HG03139 (cell line): ENCODE measurements around the gene NANOS1.

Experiments used
- ATAC-seq: cut with Tn5 transposase; IDR thresholded peaks from one replicate; pipeline ENCODE4 v1.9.1; 2021; ENCODE audit not compliant: unreplicated experiment

The NANOS1 gene

GRCh38 chr10:119055472-119055871 is 26.0 kb downstream of the NANOS1 start:
- ATAC-seq: no peak

GRCh38 chr10:119058010-119058409 is 28.5 kb downstream of the NANOS1 start:
- no peak for ATAC-seq

DNA sequence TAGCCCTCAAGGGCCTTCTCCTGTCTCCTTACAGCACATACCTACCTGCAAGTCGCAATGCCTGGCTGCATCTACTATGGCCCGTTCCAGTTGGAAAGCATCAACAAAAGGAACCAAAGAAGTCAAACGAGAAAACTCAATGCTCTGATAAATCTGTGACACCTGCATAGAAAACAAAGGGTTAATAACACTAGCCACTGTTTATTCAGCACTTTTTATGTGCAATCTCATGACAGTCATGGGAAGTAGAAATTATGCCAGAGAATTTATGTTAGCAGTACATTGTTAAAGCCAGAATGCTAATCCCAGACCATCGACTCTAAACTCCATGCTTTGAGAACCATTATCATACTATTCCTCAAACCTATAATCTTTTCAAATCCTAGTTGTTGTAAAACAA is 30.0 kb downstream of the NANOS1 start:
- ATAC-seq: no peak

GRCh38 chr10:119060107-119060506 is 30.6 kb downstream of the NANOS1 start:
- ATAC-seq: no peak

DNA sequence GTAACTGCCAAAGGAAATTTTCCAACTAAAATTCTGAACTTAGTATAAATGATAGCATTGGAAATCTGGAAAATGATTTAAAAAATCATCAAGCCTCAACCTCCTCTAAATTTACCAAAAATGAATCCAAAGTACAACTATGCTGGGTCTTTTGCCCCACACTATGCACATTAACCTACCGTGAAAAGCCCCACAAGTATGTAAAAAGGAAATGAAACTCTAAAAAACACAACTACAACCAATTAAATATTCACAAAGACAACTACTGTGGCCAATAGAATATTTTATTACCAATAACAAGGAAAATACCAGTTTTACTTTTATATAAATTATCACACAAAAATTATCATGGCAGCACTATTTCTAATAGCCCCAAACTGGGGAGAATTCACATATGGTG is 31.8 kb downstream of the NANOS1 start:
- ATAC-seq: no peak

- ATAC-seq: no peak
Observed at GRCh38 chr10:119061926-119062325, 32.4 kb downstream of the NANOS1 start.

DNA sequence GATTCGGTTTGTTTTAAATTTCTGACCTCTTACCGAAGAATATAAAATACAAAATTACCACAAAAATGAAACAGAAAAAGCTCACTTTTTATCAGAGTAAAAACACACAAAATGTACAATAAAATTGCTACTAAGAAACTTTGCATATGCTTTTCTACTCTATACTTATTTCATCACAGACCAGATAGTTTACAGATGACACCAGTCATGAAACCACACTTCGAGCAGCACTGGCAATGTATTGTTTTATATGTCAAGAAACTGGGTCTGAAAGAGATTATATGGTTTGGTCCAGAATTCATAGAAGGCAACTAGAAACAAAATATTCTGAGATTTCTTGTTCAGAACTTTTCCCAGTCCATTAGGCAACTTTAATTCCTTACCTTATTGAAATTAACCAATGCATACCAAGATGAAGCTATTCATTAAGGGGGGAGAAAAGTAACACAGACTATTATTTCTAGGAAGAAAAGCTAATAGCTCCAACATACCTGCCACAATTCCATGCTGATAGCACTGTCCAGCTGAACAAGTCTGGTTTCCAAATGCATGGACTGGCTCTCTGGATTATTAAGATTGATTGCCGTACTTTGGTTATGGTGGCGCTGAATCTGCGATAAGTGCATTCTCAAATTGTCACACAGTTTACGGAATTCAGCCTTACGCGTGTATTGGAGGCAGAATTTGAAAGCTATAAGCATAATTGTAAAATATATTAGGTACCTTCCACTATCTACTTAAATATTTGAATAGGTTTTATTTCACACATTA is 41.1 kb downstream of the NANOS1 start:
- no peak for ATAC-seq

DNA sequence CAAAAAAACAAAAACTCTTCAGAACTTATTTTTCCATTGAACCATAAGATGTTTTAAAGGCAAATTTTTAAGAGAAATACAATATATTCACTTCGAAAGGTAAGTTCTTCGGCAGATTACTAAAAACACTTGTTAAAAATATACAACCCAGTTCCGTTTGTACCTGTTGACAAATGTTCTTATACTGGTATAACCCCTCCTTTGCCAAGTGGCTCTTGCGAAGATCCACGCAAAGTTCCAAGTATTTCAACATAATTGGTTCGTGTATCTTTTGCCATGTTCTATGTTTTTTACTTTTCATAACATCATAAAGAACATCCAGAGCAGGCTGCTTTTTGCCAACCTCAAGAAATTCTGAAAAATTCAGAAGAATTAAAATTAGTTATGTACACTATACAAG is 44.1 kb downstream of the NANOS1 start:
- no peak for ATAC-seq

GRCh38 chr10:119078422-119079179 is 49.1 kb downstream of the NANOS1 start:
- no peak for ATAC-seq

DNA sequence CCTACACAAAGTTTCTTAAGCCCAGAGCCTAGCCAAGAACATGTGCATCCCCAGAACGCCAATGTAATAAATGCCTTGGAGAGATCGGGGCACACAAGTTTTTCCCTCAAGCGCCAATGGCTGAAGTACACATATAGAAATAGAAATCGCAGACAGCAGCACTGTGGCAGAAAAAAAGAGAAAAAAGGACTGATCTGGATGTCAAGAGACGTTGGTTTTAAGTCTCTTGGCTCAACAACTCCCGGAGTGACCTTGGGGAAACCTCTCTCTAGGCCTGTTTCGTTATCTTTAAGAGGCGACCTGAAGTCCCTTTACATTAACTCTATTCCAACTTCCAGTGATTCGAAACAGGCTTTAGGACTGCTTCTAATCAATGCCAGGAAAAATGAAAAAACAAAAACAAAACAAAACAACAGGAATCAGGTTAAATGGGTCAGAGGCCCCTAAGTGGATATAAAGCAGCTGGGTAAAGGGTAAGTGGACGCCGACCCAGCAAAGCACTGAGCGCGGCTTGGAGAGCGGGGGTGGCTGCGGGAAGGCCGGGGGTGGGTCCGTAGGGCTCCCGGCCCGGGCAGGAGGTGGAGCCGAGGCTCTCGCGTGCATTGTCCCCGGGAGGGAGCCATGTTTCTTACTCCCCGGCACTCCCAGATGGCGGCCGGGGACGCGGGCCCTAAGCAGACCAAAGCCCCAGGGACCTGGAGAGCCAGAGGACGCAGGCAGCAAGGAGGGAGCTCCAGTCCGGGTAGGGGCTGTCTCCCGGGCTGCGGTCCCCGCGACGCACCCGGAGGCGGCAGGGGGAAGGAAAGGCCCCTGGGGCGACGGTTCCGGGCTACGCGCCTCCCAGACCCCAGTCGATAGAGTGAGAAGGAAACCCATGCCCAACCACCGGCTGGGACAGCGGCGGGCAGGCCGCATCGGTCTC is 50.3 kb downstream of the NANOS1 start:
- peak; percentile 54 for ATAC-seq

DNA sequence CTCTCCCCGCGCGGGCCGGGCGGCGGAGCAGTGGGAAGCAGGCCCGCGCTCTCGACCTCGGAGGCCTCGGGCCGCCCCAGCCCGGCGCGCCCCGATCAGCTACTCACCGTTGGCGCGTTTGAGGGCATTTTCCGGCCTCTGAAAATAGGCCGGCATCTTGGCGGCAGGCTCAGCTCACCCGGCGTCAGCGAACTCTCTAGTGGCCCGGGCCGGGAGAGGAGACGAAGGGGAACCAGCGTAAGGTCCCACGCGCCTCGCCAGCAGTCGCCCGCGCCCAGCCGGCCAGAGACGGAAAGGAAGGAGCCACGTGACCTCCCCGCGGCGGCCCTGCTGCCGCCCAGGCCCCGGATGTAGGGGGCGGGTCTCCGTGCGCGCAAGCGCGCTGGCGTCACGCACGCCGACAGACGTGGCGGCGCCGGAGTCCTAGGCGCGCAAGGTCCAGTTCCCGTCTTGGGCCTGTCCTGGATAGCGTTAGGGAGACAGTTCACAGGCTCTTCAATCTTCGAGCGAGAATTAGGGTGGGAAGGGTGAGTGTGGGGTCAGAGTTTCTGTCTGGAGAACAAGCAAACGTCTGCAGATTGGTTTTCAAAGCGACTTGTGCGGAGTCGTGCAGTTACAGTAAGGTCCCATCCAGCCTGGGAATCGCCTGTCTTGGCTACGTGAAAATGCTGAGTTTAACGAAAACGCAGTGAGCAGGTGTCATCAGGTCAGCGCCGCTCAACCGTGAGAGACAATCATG is 51.2 kb downstream of the NANOS1 start, which contains the start of gene EIF3A:
Gene EIF3A (minus strand): TSS at position 297 of the 739 bp plus-strand sequence. CDS start 141 bp downstream, at position 156.
- peak; percentile 72 for ATAC-seq
